Stimulated activated CD8-positive, alpha-beta memory T cell treated with anti-CD3 and anti-CD28 coated beads, Interleukin-15, amount 100 ng/mL, for 4 hours (primary cell): ENCODE results near the gene NUDCD3.

ENCODE experiments used
- DNase-seq, 2 donors: peaks; one replicate each; pipeline ENCODE4 v3.0.0-alpha.2; 2020; ENCODE audit warnings: low read depth in 2 of 2

NUDCD3 gene

DNA sequence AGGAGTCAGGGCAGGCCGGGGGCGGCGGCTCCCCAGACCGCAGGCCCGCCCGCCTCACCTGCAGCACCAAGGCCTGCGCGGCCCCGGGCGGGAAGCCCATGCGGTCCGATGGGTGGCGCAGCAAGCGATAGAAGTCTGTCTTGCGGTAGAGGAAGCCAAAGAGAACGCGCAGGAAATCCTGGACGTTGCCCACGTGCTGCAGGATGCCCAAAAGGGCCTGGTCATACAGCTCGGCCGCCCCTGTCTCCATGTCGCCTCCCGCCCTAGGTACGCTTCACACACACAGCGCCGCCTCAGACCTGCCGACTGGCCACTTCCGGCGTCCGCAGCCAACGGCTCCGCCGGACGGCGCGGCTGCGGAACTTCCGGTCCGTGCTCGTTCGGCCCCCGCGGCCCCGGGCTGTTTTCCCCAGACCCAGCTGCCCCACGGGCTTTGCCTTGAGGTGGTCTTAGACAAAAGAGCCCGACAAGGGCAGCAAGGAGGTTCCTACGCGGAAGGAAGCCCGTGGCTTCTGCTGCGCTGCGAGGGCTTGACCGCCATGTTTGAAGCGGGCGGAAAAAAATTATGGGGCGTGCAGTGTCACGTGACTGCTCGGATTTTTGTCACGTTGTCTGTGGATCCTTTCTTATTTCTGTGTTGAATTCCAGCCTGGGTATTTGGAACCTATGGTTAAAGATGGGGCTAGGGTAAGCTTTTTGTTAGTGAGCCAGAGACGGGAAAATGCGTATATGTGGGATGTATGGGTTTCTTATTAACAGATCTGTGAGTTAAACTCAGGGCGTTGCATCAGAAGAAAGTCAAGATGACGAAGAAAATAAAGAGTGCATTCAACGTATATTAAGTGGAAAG is at the start of gene NUDCD3:
NUDCD3 (minus strand) TSS at position 308 of the 850 bp plus-strand sequence; CDS start at position 250, 58 bp downstream.
- DNase-seq: peak; percentile 64 to 75

DNA sequence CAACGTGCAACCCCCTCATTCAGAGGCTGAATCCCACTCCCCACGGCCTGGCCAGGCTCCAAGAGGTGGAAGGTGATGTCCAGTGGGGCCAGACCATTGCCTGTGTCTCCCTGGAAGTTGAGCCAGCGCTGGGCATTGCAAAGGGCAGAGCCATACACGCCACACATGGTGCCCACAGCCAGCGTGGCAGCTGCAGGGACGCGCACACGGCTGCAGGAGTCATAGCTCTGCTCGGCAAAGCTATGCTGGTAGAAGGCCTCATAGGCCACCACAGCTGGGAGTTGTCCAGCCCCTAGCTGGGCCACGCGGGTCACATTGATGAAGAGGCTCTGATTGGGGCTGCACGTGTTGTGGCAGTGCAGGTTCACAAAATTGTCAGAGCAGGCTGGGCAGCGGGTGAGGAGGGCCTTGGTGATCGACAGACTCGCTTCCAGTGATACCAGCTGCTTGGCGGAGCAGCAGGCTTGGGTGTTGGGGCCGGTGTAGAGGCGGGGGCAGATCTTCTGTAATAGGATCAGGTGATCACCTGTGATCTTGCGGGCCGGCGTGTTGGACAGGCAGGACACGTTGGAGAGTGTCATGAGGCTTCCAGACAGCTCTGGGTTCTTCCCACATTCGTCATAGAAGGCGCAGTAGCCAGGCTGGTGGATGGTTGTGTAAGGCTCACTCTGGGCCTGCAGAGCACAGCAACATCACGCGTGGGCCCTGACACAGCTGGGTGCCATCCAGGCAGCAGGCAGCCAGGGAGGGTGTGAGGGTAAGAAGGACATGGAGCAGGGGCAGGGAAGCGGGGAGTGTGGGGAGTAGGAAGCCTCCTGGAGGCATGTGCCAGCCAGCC is 49.4 kb upstream of the NUDCD3 start:
- DNase-seq: no peak

DNA sequence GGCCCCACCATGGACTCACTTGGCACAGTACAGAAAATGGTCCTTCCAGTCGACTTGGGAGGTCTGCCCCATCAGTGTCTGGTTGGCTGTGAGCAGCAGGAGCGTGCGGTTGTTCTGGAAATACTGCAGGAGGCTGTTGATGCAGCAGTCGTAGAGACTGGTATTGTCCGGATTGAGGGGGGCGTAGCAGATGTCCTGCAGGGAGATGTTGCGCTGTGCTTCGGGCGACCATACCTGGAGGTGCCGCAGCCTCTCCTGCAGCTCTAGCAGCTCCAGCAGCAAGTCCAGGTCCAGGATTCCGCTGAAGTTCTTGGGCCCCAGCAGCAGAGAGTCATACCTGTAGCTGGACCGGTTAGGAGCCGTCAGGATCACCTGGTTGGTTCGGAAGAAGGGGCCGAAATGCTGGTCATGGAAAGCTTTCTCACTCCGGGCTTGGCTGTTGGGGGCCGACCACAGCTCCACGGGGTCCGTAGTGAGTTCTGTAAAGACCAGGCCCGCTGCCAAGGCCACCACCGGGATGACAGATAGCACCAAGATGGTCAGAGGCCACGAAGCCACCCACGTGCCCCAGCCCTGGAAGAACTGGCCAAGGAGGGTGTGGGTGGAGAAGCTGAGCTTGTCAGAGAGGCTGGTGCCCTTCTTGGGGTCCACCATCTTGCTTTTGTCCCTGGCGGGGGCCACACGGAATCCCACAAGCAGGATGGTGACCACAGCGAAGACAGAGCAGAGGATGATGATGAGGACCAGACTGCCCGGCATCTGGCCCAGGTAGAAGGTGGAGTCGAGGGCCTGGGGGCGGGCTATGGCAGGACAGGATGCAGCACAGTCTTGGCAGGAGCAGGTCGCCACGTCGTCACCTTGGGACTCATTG is 48.6 kb upstream of the NUDCD3 start:
- DNase-seq: no peak

DNA sequence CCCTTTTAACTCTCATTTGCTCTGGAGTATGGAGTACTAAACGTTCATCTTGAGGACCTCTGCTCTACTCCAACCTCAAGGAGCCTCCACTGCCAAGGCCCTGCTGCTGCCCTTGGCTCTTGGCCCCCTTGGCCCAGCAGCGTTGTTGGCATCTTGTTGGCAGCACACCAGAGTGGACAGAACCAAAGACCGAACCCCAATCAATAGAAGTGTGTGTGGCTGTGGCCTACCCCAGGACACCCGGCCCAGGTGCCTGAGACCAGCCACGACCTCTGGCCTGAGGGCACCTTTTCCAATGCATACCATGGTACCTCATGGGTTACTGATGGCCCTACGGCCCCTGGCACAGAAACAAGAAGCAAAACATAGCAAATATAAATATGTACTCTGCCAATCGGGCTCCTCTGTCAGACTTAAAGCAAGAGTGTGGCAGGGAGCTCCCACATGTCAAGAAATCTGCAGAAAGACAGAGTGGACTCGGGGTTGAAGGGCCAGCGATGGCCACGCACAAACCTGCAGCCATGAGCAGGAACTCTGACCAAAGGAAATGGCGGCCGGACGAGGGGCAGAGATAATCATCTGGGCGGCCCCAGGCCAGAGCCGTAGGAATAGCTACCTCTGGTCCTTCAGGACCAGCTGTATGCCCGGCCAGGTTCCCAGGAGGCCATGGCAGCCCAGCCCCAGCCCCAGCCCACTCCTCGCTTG is 47.8 kb upstream of the NUDCD3 start:
- no peak for DNase-seq

DNA sequence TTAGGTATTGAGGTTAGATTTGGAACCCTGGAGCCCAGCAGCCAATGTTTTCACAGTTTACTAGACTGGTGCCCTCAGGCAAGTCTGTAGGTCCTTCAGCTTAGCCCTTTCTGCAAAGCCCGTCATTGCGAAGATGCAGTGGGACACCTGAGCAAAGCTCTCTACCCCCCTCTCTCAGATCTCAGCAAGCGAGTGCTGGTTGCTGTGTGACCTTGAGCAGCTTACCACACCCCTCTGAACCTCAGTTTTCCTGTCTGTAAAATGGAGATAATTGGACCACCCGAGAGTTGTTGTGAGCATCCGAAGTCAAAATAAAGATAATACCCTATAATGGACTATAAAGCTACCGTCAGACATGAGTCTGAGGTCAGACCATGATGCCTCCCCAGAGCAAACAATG is 47.0 kb upstream of the NUDCD3 start:
- no peak for DNase-seq

DNA sequence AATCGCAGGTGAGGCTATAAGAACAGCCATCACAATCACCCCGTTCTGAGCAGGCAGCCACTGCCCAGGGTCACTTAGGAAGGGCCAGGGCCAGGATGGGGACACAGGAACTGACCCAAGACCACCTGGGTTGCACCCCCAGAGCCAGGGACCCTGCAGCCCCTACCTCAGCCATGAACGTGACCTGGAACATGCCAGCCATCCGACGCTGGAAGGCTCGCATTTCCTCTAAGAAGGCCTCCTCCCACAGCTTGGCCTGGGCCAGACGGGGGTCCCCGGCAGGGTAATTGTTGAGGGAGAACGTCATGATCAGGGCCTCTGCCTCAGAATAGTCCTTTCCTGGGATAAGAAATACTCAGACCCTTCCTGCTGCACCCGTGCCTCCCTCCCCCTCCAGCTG is 45.6 kb upstream of the NUDCD3 start:
- DNase-seq: no peak

DNA sequence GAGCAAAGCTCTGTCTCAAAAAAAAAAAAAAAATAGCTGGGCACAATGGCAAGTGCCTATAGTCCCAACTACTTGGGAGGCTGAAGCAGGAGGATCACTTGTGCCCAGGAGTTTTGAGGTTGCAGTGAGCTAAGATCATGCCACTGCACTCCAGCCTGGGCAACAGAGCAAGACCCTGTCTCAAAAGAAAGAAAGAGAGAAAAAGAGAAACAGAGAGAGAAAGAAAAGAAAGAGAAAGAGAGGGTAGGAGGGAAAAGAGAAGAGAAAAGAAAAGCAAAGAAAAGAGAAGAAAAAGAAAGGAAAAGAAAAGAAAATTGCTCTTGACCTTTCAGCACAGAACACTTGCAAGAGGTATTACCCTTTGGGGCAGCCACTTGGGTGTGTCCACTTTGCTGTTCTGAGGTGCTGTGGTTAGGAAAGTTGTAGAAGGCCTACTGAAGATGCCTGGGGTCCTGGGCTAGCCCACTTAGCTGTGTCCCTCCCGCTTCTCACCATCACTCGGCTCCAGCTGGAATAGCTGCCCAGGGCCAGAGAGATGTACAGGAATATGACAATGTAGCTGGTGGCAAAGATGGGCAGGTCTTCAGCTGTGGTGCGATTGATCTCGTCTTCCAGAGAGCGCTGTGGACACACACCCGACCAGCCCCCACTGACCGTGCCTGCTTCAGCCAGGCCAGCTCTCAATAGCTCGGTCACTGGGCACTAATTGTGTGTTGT is 45.0 kb upstream of the NUDCD3 start:
- no peak for DNase-seq

GRCh38 chr7:44534501-44534900 is 44.0 kb upstream of the NUDCD3 start:
- DNase-seq: no peak

DNA sequence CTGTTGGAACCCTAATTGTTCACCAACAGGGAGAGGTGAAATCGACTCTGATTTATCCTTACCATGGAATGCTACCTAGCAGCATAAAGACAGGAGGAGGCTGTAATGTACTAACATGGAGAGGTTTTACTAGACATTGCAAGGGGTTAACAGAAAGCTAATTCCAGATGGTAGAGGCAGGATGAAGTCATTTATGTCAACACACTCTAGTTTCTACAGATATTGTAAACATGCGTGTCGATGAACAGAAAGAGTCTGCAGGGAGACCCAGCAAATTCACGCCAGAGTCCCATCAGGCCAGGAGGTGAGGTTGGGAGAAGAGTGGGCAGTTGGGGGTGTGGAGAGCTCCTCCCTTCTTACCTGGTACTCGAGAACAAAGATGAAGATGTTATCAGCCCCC is 43.6 kb upstream of the NUDCD3 start:
- DNase-seq: no peak

- no peak for DNase-seq
Measured at GRCh38 chr7:44533301-44534055, 43.0 kb upstream of the NUDCD3 start.

- DNase-seq: no peak
Measured at GRCh38 chr7:44531421-44532380, 41.2 kb upstream of the NUDCD3 start.

GRCh38 chr7:44530990-44531389 is 40.5 kb upstream of the NUDCD3 start:
- no peak for DNase-seq

DNA sequence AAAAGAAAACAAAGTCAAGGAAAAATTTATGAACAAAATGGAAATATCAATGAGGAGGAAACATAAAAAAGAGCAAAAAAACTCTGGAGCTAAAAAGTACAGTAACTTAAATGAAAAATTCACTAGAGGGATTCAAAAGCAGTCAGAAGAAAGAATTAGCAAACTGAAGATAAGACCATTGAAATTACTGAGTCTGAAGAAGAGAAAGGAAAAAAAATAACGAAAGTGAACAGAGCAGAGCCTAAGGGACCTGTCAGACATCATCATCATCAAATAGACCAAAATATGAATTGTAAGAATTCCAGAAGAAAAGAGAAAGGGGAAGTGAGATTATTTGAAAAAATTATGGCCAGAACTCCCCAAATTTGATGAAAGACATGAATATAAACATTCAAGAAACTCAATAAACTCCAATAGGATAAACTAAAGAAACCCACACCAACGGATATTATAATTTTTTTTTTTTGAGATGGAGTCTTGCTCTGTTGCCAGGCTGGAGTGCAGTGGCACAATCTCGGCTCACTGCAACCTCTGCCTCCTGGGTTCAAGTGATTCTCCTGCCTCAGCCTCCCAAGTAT is 34.4 kb upstream of the NUDCD3 start:
- no peak for DNase-seq

DNA sequence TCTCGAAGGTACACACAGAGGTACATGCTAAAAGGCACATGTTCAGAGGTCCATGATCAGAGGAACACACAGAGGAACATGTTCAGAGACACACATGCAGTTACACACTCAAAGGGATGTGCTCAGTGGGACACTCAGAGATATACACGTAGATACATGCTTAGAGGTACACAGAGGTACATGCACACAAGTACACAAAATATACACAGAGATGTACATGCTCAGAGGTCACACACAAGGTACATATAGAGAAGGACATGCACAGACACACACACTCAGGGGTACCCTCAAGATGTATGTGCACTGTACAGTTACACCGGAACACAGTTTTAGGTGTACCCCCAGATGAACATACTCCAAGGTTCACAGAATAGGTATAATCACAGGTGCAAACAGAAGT is 31.9 kb upstream of the NUDCD3 start:
- DNase-seq: no peak

GRCh38 chr7:44521347-44522095 is 31.1 kb upstream of the NUDCD3 start:
- DNase-seq: no peak

GRCh38 chr7:44520574-44520973 is 30.1 kb upstream of the NUDCD3 start:
- DNase-seq: no peak

DNA sequence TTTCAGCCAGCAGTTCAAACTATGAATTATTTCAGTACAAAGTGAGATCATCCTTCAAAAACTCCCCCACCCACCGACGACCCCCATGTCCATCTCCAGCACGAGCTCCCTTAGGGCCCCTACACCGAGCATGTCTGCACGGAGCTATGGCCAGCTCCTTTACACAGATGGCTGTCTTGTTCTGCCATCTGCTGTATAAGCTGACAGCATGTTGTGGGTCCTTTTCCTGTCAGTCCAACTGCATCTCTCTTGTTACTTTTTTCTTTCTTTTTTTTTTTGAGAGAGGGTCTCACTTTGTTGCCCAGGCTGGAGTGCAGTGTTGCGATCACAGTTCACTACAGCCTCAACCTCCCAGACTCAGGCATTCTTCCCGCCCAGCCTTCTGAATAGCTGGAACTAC is 29.1 kb upstream of the NUDCD3 start:
- DNase-seq: no peak

GRCh38 chr7:44518761-44519160 is 28.3 kb upstream of the NUDCD3 start:
- DNase-seq: no peak
